HL-60 (cell line): ENCODE data around the gene MICU2.

Source experiments
- CTCF ChIP-seq: IDR thresholded peaks from one replicate; pipeline ENCODE4 v1.5.1; 2011; ENCODE audit warnings: low read length, control low read depth, inconsistent platforms; ENCODE audit not compliant: insufficient read depth
- GABPA ChIP-seq: IDR thresholded peaks from 2 replicates; pipeline ENCODE4 v1.6.1; 2012; ENCODE audit warnings: low read depth
- SPI1 ChIP-seq: IDR thresholded peaks from 2 replicates; pipeline ENCODE4 v1.6.1; 2012; ENCODE audit warnings: low read depth, mild to moderate bottlenecking, borderline replicate concordance

GRCh38 chr13:21541271-21541670, 62.7 kb downstream of the MICU2 start:
- TF ChIP-seq CTCF (no peak), SPI1 (no peak), GABPA (no peak)
